ENCODE measurements around the gene DENND4A.

- TF ChIP-seq CTCF (IDR thresholded peaks at IDR 0.05) (no peak), POLR2A (IDR thresholded peaks at IDR 0.05) (no peak)
Observed at GRCh38 chr15:65612616-65612946, 179.5 kb downstream of the DENND4A start.
